ENCODE results near the gene RPS6KA4. TPM values are rescaled to one million over a fixed set of nuclear protein-coding genes. Genes with fewer than 3 reads are reported as not detected.

RPS6KA4 gene
- total and polyA plus RNA-seq, 8 donors: 7.4 to 18.8 (median 10.5) TPM

DNA sequence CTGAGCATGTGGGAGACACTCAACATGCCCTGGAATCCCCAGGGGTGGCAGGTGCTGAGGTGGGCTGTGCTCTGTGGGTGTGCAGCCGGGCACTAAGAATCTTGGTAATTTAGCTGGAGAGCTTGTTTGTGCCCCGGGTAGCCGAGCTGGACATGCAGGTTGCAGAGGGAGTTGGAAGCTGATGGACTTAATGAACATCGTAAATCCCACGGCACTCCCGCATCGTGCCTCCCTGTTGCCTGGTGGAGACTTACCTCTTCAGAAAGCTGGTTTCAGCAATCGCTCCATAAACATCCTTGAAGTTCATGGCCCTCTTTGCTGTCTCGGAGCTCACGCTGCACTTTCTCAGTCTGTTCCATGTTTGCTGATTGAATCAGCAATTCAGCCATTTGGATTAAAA, 29.9 kb downstream of the RPS6KA4 start:
- Histone ChIP-seq H3K27me3 (no peaks in the 10 kb centered on the region), H3K36me3 (no peaks in the 10 kb centered on the region), H3K4me1 (no peaks in the 10 kb centered on the region), H3K9me3 (no peaks in the 10 kb centered on the region), H3K27ac (no peak overlapping the region), H3K4me3 (no peak overlapping the region)
- no peak for FAIRE-seq
- TF ChIP-seq, protein P1, sequence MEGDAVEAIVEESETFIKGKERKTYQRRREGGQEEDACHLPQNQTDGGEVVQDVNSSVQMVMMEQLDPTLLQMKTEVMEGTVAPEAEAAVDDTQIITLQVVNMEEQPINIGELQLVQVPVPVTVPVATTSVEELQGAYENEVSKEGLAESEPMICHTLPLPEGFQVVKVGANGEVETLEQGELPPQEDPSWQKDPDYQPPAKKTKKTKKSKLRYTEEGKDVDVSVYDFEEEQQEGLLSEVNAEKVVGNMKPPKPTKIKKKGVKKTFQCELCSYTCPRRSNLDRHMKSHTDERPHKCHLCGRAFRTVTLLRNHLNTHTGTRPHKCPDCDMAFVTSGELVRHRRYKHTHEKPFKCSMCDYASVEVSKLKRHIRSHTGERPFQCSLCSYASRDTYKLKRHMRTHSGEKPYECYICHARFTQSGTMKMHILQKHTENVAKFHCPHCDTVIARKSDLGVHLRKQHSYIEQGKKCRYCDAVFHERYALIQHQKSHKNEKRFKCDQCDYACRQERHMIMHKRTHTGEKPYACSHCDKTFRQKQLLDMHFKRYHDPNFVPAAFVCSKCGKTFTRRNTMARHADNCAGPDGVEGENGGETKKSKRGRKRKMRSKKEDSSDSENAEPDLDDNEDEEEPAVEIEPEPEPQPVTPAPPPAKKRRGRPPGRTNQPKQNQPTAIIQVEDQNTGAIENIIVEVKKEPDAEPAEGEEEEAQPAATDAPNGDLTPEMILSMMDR (IDR thresholded peaks at IDR 0.05): no peak
- 74 to 75% methylated on average over 10 of the region's 10 CpGs for WGBS, 2 donors
- no peak for ATAC-seq
- intact Hi-C loops (cut with DNase I): no loop called here
- DNase-seq: no peak

DNA sequence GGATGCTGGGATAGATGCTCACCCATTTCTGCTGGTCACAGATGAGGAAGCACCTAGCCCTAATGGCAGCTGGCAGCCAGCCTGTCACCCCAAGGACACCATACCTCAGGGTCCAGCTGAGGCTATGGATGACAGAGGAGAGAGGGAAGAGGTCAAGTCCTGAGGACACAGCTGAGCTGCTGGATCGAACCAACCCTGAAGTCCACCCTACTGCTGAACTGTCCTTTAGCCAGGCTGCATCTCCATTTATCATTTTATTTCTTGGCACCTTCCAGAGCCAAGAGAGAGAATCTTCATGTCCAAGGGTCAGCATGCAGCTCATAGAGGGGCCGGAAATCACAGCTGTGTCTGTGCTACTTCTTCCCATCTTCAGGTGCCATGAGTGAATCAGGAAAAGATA, 30.9 kb downstream of the RPS6KA4 start:
- H3K9me3 ChIP-seq: no peaks in the 10 kb centered on the region
- intact Hi-C loops (cut with DNase I): no loop called here
- no peaks in the 10 kb centered on the region for H3K4me1 ChIP-seq
- WGBS, 2 donors: 86 to 89% methylated on average over 2 of the region's 2 CpGs
- no peak overlapping the region for H3K4me3 ChIP-seq
- TF ChIP-seq, protein P1 (IDR thresholded peaks at IDR 0.05): no peak
- H3K27me3 ChIP-seq: no peaks in the 10 kb centered on the region
- H3K27ac ChIP-seq: no peak overlapping the region
- FAIRE-seq (no peak), ATAC-seq (no peak), DNase-seq (no peak)
- H3K36me3 ChIP-seq: no peaks in the 10 kb centered on the region

DNA sequence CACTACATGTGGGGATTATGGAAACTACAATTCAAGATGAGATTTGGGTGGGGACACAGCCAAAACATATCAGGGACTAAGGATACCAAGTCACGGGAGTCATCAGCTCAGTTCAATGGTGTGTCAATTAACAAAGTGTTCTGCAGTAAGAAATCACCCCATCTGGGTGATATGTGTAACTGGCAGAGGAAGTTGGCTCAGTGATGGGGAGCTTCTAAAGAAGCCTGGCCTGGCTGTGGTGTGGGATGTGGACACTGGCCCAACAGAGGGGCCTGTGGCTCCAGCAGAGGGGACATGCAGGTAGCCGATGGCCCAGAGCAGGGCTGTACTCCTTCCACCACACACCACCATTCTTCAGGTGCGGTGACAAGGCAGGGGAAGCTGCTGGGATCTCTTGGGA, 31.6 kb downstream of the RPS6KA4 start:
- 94 to 95% methylated on average over 3 of the region's 3 CpGs for WGBS, 2 donors
- intact Hi-C loops (cut with DNase I): no loop called here
- no peaks in the 10 kb centered on the region for H3K9me3 ChIP-seq
- FAIRE-seq (no peak), DNase-seq (no peak), ATAC-seq (no peak)
- H3K27ac ChIP-seq: no peak overlapping the region
- no peak overlapping the region for H3K4me3 ChIP-seq
- no peaks in the 10 kb centered on the region for H3K4me1 ChIP-seq
- H3K36me3 ChIP-seq: no peaks in the 10 kb centered on the region
- TF ChIP-seq, protein P1 (IDR thresholded peaks at IDR 0.05): no peak
- H3K27me3 ChIP-seq: no peaks in the 10 kb centered on the region

DNA sequence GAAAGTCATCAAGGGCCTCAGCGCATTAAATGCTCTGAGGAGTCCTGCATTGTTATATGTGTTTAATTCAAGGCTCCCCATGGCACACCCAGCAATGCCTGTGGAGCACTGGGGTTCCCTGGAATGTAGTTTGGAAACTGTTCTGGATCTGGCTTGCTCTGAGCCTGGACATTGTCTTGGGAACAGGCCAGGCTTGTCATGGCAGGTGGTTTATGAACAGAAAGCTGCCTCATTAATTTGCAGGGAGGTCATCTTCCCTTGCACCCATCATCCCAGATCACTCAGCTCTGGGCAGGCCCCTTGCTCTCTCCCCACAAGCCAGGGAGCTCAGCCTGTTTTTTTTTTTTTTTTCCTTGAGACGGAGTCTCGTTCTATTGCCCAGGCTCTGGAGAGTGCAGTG, 32.9 kb downstream of the RPS6KA4 start:
- no peak overlapping the region for H3K27ac ChIP-seq
- intact Hi-C loops (cut with DNase I): no loop called here
- no peaks in the 10 kb centered on the region for H3K9me3 ChIP-seq
- H3K4me3 ChIP-seq: no peak overlapping the region
- H3K4me1 ChIP-seq: no peaks in the 10 kb centered on the region
- H3K36me3 ChIP-seq: no peaks in the 10 kb centered on the region
- FAIRE-seq: no peak
- DNase-seq: no peak
- TF ChIP-seq, protein P1 (IDR thresholded peaks at IDR 0.05): no peak
- H3K27me3 ChIP-seq: no peaks in the 10 kb centered on the region
- no peak for ATAC-seq
- WGBS, 2 donors: 93 to 100% methylated on average over 1 to 3 of the region's 3 CpGs

DNA sequence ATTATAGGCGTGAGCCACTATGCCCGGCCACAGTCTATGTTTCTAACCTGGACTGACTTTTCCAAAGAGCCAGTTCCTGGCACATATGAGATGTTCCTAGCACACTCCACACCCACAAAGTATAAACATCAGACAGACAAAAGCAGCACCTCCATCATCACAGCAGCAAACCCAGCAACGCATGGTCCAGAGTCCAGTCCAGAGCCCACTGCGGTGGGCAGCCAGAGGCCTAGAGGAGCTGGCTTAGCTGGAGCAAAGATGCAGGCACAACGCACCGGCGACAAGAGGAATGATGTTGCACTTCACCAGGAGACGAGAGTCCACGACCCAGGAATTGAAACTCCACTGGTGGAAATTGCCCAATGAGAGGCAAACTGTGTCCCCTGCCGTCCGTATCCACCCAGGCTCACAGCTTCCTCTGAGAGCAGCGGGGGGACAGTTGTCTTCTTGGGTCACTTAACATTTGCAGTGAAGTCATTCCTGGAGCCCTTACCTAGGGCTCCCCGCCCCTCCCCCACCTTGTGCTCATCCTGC, 36.6 kb downstream of the RPS6KA4 start:
- no peaks in the 10 kb centered on the region for H3K9me3 ChIP-seq
- H3K27me3 ChIP-seq: no peaks in the 10 kb centered on the region
- DNase-seq: no peak
- no peaks in the 10 kb centered on the region for H3K4me1 ChIP-seq
- no peak overlapping the region for H3K4me3 ChIP-seq
- intact Hi-C loops (cut with DNase I): no loop called here
- TF ChIP-seq, protein P1 (IDR thresholded peaks at IDR 0.05): no peak
- ATAC-seq: peak in 2 of 4 donors; percentile 38 to 52
- H3K27ac ChIP-seq: no peak overlapping the region
- no peak for FAIRE-seq
- no peaks in the 10 kb centered on the region for H3K36me3 ChIP-seq
- 67% methylated on average over 13 of the region's 13 CpGs for WGBS, 2 donors

Measured in pancreas (tissue), 10 donors.